Cerebellar cortex (tissue), 1 donor: ENCODE measurements around the gene TUFT1.
"Not testable (repeated sequence)": the region's sequence is repeated elsewhere in the genome, so short reads cannot be mapped to it uniquely, and the experiment has no call there.

Source experiments
- DNase-seq: peaks from one replicate; pipeline ENCODE4 v3.0.0-alpha.2; 2015; ENCODE audit warnings: low spot score

Gene TUFT1

GRCh38 chr1:151512801-151513625 is 27.1 kb upstream of the TUFT1 start:
- peak; percentile 28 for DNase-seq

- no peak for DNase-seq
Observed at GRCh38 chr1:151513626-151514121, 26.4 kb upstream of the TUFT1 start.

- no peak for DNase-seq
Observed at GRCh38 chr1:151514366-151514765, 25.7 kb upstream of the TUFT1 start.

- DNase-seq: no peak
Observed at GRCh38 chr1:151515265-151515664, 24.8 kb upstream of the TUFT1 start.

GRCh38 chr1:151516031-151516511 is 24.0 kb upstream of the TUFT1 start:
- DNase-seq: no peak

- no peak for DNase-seq
Observed at GRCh38 chr1:151518431-151518830, 21.7 kb upstream of the TUFT1 start.

GRCh38 chr1:151518936-151519335 is 21.2 kb upstream of the TUFT1 start:
- no peak for DNase-seq

GRCh38 chr1:151519667-151520066 is 20.4 kb upstream of the TUFT1 start:
- no peak for DNase-seq

- no peak for DNase-seq
Observed at GRCh38 chr1:151520359-151520758, 19.8 kb upstream of the TUFT1 start.

- not testable (repeated sequence) for DNase-seq
Observed at GRCh38 chr1:151522427-151522826, 17.7 kb upstream of the TUFT1 start.

- no peak for DNase-seq
Observed at GRCh38 chr1:151523326-151523725, 16.8 kb upstream of the TUFT1 start.

- DNase-seq: no peak
Observed at GRCh38 chr1:151524736-151525135, 15.4 kb upstream of the TUFT1 start.

GRCh38 chr1:151526735-151527525 is 13.2 kb upstream of the TUFT1 start:
- DNase-seq: no peak

- DNase-seq: no peak
Observed at GRCh38 chr1:151529211-151529702, 10.9 kb upstream of the TUFT1 start.

GRCh38 chr1:151529781-151530180 is 10.3 kb upstream of the TUFT1 start:
- no peak for DNase-seq

GRCh38 chr1:151530461-151530860 is 9.6 kb upstream of the TUFT1 start:
- no peak for DNase-seq

GRCh38 chr1:151533870-151534269 is 6.2 kb upstream of the TUFT1 start:
- no peak for DNase-seq

- DNase-seq: peak; percentile 67
Observed at GRCh38 chr1:151534662-151535278, 5.3 kb upstream of the TUFT1 start.

- DNase-seq: no peak
Observed at GRCh38 chr1:151535326-151536271, 4.5 kb upstream of the TUFT1 start.

- no peak for DNase-seq
Observed at GRCh38 chr1:151536499-151536898, 3.6 kb upstream of the TUFT1 start.

- no peak for DNase-seq
Observed at GRCh38 chr1:151537112-151537511, 3.0 kb upstream of the TUFT1 start.
